ENCODE results near the gene BCL7A. TPM values are rescaled to one million over a fixed set of nuclear protein-coding genes. Genes with fewer than 3 reads are reported as not detected.
"Not testable (repeated sequence)": the region's sequence is repeated elsewhere in the genome, so short reads cannot be mapped to it uniquely, and the experiment has no call there.

The BCL7A gene
- 37.9 TPM for polyA plus RNA-seq (ENCODE audit: insufficient read length)
- long read RNA-seq, donor 1, full-length matches to known transcripts, result 23 of 52 reads
- long read RNA-seq, donor 1, partial matches to known transcripts, result 29 of 52 reads
- long read RNA-seq, donor 1, other reads (novel, unspliced or antisense), result 0 of 52 reads
- long read RNA-seq, donor 2, full-length matches to known transcripts, result 15 of 22 reads
- long read RNA-seq, donor 2, partial matches to known transcripts, result 7 of 22 reads
- long read RNA-seq, donor 2, other reads (novel, unspliced or antisense), result 0 of 22 reads
- long read RNA-seq, donor 3, full-length matches to known transcripts, result 13 of 13 reads
- long read RNA-seq, donor 3, partial matches to known transcripts, result 0 of 13 reads
- long read RNA-seq, donor 3, other reads (novel, unspliced or antisense), result 0 of 13 reads
- long read RNA-seq, donor 4, partial matches to known transcripts, result 0 of 1 reads
- long read RNA-seq, donor 4, other reads (novel, unspliced or antisense), result 0 of 1 reads
- long read RNA-seq, donor 5, full-length matches to known transcripts, result 16 of 16 reads
- long read RNA-seq, donor 5, partial matches to known transcripts, result 0 of 16 reads
- long read RNA-seq, donor 5, other reads (novel, unspliced or antisense), result 0 of 16 reads
- long read RNA-seq, donor 6, full-length matches to known transcripts, result 25 of 34 reads
- long read RNA-seq, donor 6, partial matches to known transcripts, result 9 of 34 reads
- long read RNA-seq, donor 6, other reads (novel, unspliced or antisense), result 0 of 34 reads
- long read RNA-seq, donor 7, full-length matches to known transcripts, result 25 of 40 reads
- long read RNA-seq, donor 7, partial matches to known transcripts, result 15 of 40 reads
- long read RNA-seq, donor 7, other reads (novel, unspliced or antisense), result 0 of 40 reads
- long read RNA-seq, donor 8, transcript BCL7A-201 (6 exons, 2,581 nt), result major isoform, 9 of 25 reads
- long read RNA-seq, donor 8, partial matches to known transcripts, result 16 of 25 reads
- long read RNA-seq, donor 8, other reads (novel, unspliced or antisense), result 0 of 25 reads

- DNase-seq, result peak; percentile 73
Measured at GRCh38 chr12:122021822-122022392, at the start of gene BCL7A. TSS of gene BCL7A (plus strand) at chr12:122021884. CDS start at chr12:122022092, 208 bp downstream.

GRCh38 chr12:121974026-121974985, 47.4 kb upstream of the BCL7A start:
- no peak for DNase-seq

GRCh38 chr12:121975021-121975420, 46.7 kb upstream of the BCL7A start:
- DNase-seq, result no peak

- DNase-seq, result no peak
Measured at GRCh38 chr12:121976950-121977349, 44.7 kb upstream of the BCL7A start.

- DNase-seq, result no peak
Measured at GRCh38 chr12:121980191-121980891, 41.3 kb upstream of the BCL7A start.

GRCh38 chr12:121980892-121981272, 40.8 kb upstream of the BCL7A start:
- DNase-seq, result no peak

- no peak for DNase-seq
Measured at GRCh38 chr12:121981456-121981855, 40.2 kb upstream of the BCL7A start.

- no peak for DNase-seq
Measured at GRCh38 chr12:121982950-121983349, 38.7 kb upstream of the BCL7A start.

- DNase-seq, result peak; percentile 75
Measured at GRCh38 chr12:121983536-121984210, 38.0 kb upstream of the BCL7A start.

- no peak for DNase-seq
Measured at GRCh38 chr12:121986489-121987245, 35.0 kb upstream of the BCL7A start.

GRCh38 chr12:121988519-121988918, 33.2 kb upstream of the BCL7A start:
- DNase-seq, result not testable (repeated sequence)

- peak; percentile 77 for DNase-seq
Measured at GRCh38 chr12:121989276-121990113, 32.2 kb upstream of the BCL7A start.

- no peak for DNase-seq
Measured at GRCh38 chr12:121990114-121990647, 31.5 kb upstream of the BCL7A start.

GRCh38 chr12:121990692-121991603, 30.7 kb upstream of the BCL7A start:
- no peak for DNase-seq

- DNase-seq, result no peak
Measured at GRCh38 chr12:121992059-121992879, 29.4 kb upstream of the BCL7A start.
